ENCODE measurements around the gene SLC22A17. TPM values are rescaled to one million over a fixed set of nuclear protein-coding genes. Genes with fewer than 3 reads are reported as not detected.

Gene SLC22A17
- total and polyA plus RNA-seq, 2 of the 13 experiments (the other 11 are each of a cell fraction or from before 2014, with no cell fraction given): 0.95 to 1.1 TPM

DNA sequence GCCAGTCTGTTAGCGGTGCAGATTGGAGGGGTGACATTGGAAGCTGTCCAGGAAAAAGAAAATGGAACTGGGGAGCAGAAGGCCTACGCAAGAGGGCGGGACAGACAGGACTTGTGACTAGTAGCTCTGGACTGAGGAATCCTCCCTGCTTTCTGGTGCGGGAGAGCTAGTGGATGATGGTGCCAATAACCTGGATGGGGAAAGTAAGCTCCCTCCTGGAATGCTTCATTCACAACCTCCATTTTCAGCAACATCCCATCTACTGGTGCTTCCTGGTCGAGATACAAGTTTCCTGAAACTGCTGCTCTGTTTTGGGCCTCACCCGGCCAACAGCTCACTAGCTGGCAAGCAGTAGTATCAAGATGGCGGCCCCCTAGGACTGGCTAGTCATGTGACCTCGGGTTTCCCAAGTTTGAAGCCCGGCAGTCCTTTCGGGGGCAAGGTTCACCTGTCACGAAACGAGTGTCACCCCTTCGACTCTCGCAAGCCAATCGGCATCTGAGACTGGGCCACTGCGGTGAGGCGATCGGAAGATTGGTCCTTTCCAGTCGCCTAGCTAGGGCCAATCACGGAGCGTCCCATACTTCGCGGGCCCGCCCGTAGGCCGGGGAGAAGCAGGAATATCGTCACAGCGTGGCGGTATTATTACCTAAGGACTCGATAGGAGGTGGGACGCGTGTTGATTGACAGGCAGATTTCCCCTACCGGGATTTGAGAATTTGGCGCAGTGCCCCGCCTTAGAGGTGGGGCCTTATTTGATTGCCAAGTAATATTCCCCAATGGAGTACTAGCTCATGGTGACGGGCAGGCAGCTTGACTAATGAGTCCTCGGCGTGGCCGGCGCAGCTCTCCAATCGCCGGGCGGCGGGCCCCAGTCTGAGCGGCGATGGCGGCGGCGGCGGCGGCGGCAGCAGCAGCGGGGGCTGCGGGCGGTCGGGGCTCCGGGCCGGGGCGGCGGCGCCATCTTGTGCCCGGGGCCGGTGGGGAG, 31.8 kb downstream of the SLC22A17 start, which contains the start of gene PABPN1 (continued):
- TF ChIP-seq, protein P1, sequence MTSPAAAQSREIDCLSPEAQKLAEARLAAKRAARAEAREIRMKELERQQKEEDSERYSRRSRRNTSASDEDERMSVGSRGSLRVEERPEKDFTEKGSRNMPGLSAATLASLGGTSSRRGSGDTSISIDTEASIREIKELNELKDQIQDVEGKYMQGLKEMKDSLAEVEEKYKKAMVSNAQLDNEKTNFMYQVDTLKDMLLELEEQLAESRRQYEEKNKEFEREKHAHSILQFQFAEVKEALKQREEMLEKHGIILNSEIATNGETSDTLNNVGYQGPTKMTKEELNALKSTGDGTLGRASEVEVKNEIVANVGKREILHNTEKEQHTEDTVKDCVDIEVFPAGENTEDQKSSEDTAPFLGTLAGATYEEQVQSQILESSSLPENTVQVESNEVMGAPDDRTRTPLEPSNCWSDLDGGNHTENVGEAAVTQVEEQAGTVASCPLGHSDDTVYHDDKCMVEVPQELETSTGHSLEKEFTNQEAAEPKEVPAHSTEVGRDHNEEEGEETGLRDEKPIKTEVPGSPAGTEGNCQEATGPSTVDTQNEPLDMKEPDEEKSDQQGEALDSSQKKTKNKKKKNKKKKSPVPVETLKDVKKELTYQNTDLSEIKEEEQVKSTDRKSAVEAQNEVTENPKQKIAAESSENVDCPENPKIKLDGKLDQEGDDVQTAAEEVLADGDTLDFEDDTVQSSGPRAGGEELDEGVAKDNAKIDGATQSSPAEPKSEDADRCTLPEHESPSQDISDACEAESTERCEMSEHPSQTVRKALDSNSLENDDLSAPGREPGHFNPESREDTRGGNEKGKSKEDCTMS (CRISPR knock-in tag; conservative IDR thresholded peaks at IDR 0.05): no peak; the same call in 1 of the 2 replicates
- TF ChIP-seq, protein P2, sequence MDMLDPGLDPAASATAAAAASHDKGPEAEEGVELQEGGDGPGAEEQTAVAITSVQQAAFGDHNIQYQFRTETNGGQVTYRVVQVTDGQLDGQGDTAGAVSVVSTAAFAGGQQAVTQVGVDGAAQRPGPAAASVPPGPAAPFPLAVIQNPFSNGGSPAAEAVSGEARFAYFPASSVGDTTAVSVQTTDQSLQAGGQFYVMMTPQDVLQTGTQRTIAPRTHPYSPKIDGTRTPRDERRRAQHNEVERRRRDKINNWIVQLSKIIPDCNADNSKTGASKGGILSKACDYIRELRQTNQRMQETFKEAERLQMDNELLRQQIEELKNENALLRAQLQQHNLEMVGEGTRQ (IDR thresholded peaks at IDR 0.05; ENCODE audit: low read depth, low read length): peak; percentile 92
- TF ChIP-seq, protein P2 (CRISPR knock-in tag; IDR thresholded peaks at IDR 0.05; ENCODE audit: borderline replicate concordance): peak; percentile 99
- TF ChIP-seq, protein P3, sequence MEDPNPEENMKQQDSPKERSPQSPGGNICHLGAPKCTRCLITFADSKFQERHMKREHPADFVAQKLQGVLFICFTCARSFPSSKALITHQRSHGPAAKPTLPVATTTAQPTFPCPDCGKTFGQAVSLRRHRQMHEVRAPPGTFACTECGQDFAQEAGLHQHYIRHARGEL (CRISPR knock-in tag; IDR thresholded peaks at IDR 0.05): no peak
- TF ChIP-seq CHCHD3 (CRISPR knock-in tag; IDR thresholded peaks at IDR 0.05) (no peak; the same call in 1 of the 2 replicates), SCMH1 (CRISPR knock-in tag; IDR thresholded peaks at IDR 0.05; ENCODE audit: borderline replicate concordance) (no peak), ETV5 (CRISPR knock-in tag; IDR thresholded peaks at IDR 0.05; ENCODE audit: borderline replicate concordance) (peak; percentile 65), ZNF850 (CRISPR knock-in tag; conservative IDR thresholded peaks at IDR 0.05) (no peak; the same call in 1 of the 2 replicates), ZSCAN12 (CRISPR knock-in tag; IDR thresholded peaks at IDR 0.05) (peak; percentile 94), ZNF484 (CRISPR knock-in tag; IDR thresholded peaks at IDR 0.05; ENCODE audit: borderline replicate concordance, low read depth) (no peak), SYNCRIP (IDR thresholded peaks at IDR 0.05; ENCODE audit: insufficient read depth, low read depth, low read length) (no peak), HMGA1 (CRISPR knock-in tag; conservative IDR thresholded peaks at IDR 0.05) (no peak), ZNF720 (CRISPR knock-in tag; IDR thresholded peaks at IDR 0.05) (no peak), SALL2 (CRISPR knock-in tag; IDR thresholded peaks at IDR 0.05) (peak; percentile 95), JARID2 (CRISPR knock-in tag; IDR thresholded peaks at IDR 0.05; ENCODE audit: insufficient replicate concordance) (no peak), ZNF839 (CRISPR knock-in tag; IDR thresholded peaks at IDR 0.05; ENCODE audit: borderline replicate concordance) (peak; percentile 77), ZNF24 (IDR thresholded peaks at IDR 0.05) (peak; percentile 63; the same call in 1 of the 2 replicates), HNRNPL (IDR thresholded peaks at IDR 0.05; ENCODE audit: low read depth, low read length) (peak; percentile 68; the same call in 1 of the 2 replicates), IKZF4 (CRISPR knock-in tag; IDR thresholded peaks at IDR 0.05; ENCODE audit: borderline replicate concordance, low read depth, not compliant biosample characterization) (no peak)
